HepG2 (cell line): Measurements from ENCODE around the gene ZBTB43.

Source experiments
- CHD2 ChIP-seq: IDR thresholded peaks from 2 replicates; pipeline ENCODE4 v1.6.1; 2011; ENCODE audit warnings: low read depth, low read length, improper control_type of control experiment
- FOSL2 ChIP-seq: sonication (generic); formaldehyde crosslinking; IDR thresholded peaks from 2 replicates; pipeline ENCODE4 v1.4.0; 2020; ENCODE audit warnings: missing genetic modification reagents
- FOXJ3 ChIP-seq: sonication (generic); formaldehyde crosslinking; IDR thresholded peaks from 2 replicates; pipeline ENCODE4 v1.4.0; 2020; ENCODE audit warnings: missing genetic modification reagents, mild to moderate bottlenecking, borderline replicate concordance
- KDM5B ChIP-seq: sonication (generic); formaldehyde crosslinking; IDR thresholded peaks from 2 replicates; pipeline ENCODE4 v1.4.0; 2020; ENCODE audit warnings: missing genetic modification reagents, mild to moderate bottlenecking, borderline replicate concordance
- MYC ChIP-seq: sonication (generic); formaldehyde crosslinking; IDR thresholded peaks from 2 replicates; pipeline ENCODE4 v1.9.0; 2021; ENCODE audit warnings: missing genetic modification reagents, borderline replicate concordance
- SIN3A ChIP-seq: IDR thresholded peaks from 2 replicates; pipeline ENCODE4 v1.6.1; 2011; ENCODE audit warnings: low read depth, mild to moderate bottlenecking, control low read depth, low read length, borderline replicate concordance
- SRSF9 ChIP-seq: fragments of 200-400 bp; formaldehyde crosslinking; IDR thresholded peaks from 2 replicates; pipeline ENCODE4 v1.6.1; 2018; ENCODE audit warnings: borderline replicate concordance, mild to moderate bottlenecking, low read depth, low read length; ENCODE audit not compliant: insufficient read depth, poor library complexity, severe bottlenecking
- ZC3H4 ChIP-seq: sonication (generic); formaldehyde crosslinking; IDR thresholded peaks from 2 replicates; pipeline ENCODE4 v1.4.0; 2020; ENCODE audit warnings: missing genetic modification reagents, borderline replicate concordance
- ZNF24 ChIP-seq: fragments of 450-650 bp; IDR thresholded peaks from 2 replicates; pipeline ENCODE4 v1.6.1; 2017; ENCODE audit warnings: antibody characterized with exemption, mild to moderate bottlenecking
- ZNF362 ChIP-seq: sonication (generic); formaldehyde crosslinking; IDR thresholded peaks from 2 replicates; pipeline ENCODE4 v1.4.0; 2020; ENCODE audit warnings: missing genetic modification reagents, mild to moderate bottlenecking, borderline replicate concordance
- TF ChIP-seq, protein P1 (sequence below): sonication (generic); formaldehyde crosslinking; IDR thresholded peaks from 2 replicates; pipeline ENCODE4 v1.5.0; 2020; ENCODE audit warnings: mild to moderate bottlenecking, missing genetic modification reagents, moderate library complexity
- TF ChIP-seq, protein P2 (sequence below): sonication (generic); formaldehyde crosslinking; IDR thresholded peaks from 2 replicates; pipeline ENCODE4 v1.8.1; 2022; ENCODE audit warnings: low read depth, mild to moderate bottlenecking, missing genetic modification reagents

- TF ChIP-seq ZNF24 = no peak
- no peak for TF ChIP-seq KDM5B (CRISPR knock-in tag)
- TF ChIP-seq FOSL2 = no peak
- TF ChIP-seq, protein P1, sequence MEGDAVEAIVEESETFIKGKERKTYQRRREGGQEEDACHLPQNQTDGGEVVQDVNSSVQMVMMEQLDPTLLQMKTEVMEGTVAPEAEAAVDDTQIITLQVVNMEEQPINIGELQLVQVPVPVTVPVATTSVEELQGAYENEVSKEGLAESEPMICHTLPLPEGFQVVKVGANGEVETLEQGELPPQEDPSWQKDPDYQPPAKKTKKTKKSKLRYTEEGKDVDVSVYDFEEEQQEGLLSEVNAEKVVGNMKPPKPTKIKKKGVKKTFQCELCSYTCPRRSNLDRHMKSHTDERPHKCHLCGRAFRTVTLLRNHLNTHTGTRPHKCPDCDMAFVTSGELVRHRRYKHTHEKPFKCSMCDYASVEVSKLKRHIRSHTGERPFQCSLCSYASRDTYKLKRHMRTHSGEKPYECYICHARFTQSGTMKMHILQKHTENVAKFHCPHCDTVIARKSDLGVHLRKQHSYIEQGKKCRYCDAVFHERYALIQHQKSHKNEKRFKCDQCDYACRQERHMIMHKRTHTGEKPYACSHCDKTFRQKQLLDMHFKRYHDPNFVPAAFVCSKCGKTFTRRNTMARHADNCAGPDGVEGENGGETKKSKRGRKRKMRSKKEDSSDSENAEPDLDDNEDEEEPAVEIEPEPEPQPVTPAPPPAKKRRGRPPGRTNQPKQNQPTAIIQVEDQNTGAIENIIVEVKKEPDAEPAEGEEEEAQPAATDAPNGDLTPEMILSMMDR (CRISPR knock-in tag) = no peak
- no peak for TF ChIP-seq SRSF9
- TF ChIP-seq ZC3H4 (CRISPR knock-in tag) = no peak
- TF ChIP-seq MYC (CRISPR knock-in tag) = no peak
- no peak for TF ChIP-seq FOXJ3 (CRISPR knock-in tag)
- TF ChIP-seq ZNF362 (CRISPR knock-in tag) = no peak
- TF ChIP-seq CHD2 = no peak
- no peak for TF ChIP-seq SIN3A
- TF ChIP-seq, protein P2, sequence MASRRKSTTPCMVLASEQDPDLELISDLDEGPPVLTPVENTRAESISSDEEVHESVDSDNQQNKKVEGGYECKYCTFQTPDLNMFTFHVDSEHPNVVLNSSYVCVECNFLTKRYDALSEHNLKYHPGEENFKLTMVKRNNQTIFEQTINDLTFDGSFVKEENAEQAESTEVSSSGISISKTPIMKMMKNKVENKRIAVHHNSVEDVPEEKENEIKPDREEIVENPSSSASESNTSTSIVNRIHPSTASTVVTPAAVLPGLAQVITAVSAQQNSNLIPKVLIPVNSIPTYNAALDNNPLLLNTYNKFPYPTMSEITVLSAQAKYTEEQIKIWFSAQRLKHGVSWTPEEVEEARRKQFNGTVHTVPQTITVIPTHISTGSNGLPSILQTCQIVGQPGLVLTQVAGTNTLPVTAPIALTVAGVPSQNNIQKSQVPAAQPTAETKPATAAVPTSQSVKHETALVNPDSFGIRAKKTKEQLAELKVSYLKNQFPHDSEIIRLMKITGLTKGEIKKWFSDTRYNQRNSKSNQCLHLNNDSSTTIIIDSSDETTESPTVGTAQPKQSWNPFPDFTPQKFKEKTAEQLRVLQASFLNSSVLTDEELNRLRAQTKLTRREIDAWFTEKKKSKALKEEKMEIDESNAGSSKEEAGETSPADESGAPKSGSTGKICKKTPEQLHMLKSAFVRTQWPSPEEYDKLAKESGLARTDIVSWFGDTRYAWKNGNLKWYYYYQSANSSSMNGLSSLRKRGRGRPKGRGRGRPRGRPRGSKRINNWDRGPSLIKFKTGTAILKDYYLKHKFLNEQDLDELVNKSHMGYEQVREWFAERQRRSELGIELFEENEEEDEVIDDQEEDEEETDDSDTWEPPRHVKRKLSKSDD (CRISPR knock-in tag) = no peak
Measured at GRCh38 chr9:126814091-126814490, 9.3 kb downstream of the ZBTB43 start.
